ENCODE measurements around the gene BRIP1.

DNA sequence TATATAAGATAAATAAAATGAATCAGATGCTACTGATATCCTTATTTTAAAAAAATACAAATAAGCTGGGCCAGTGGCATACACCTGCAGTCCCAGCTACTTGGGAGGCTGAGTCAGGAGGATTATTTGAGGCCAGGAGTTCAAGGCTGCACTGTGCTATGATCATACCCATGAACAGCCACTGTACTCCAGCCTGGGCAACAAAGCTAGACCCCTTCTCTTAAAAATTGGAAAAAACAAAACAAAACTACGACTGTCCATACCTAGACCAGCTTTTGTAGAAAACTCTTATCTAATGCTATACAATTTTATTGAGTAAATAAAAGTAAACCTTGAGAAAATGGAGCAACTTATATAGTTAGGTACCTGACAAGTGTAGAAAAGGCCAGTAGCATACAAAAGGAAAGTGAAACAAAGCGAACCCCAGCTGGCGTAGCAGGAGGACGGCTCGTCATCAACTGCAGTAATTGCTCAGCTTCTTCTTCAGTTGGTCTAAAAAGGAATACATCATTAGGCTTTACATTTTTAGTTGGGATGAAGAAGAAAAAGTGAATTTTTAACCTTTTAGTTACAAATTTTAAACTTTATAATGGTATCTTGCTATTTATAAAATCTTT lies 40.9 kb upstream of the BRIP1 start:
- TF ChIP-seq, protein P1, sequence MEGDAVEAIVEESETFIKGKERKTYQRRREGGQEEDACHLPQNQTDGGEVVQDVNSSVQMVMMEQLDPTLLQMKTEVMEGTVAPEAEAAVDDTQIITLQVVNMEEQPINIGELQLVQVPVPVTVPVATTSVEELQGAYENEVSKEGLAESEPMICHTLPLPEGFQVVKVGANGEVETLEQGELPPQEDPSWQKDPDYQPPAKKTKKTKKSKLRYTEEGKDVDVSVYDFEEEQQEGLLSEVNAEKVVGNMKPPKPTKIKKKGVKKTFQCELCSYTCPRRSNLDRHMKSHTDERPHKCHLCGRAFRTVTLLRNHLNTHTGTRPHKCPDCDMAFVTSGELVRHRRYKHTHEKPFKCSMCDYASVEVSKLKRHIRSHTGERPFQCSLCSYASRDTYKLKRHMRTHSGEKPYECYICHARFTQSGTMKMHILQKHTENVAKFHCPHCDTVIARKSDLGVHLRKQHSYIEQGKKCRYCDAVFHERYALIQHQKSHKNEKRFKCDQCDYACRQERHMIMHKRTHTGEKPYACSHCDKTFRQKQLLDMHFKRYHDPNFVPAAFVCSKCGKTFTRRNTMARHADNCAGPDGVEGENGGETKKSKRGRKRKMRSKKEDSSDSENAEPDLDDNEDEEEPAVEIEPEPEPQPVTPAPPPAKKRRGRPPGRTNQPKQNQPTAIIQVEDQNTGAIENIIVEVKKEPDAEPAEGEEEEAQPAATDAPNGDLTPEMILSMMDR (IDR thresholded peaks at IDR 0.05): no peak
- TF ChIP-seq EZH2 (IDR thresholded peaks at IDR 0.05) (no peak), EZH2phosphoT487 (IDR thresholded peaks at IDR 0.05) (no peak)
